NCI-H446 (cell line): ENCODE measurements around the gene PSORS1C2.
A peak's percentile ranks its signal among the peaks of the same experiment; 100 is the strongest.
"Not testable (repeated sequence)": the region's sequence is repeated elsewhere in the genome, so short reads cannot be mapped to it uniquely, and the experiment has no call there.

Experiments
- DNase-seq, 2 experiments: peaks; one replicate each; lab custom pipeline; 2025; lab: John Stamatoyannopoulos, UW

PSORS1C2 gene

GRCh38 chr6:31165986-31166385 is 27.1 kb upstream of the PSORS1C2 start:
- DNase-seq: no peak

GRCh38 chr6:31165064-31165832 is 26.4 kb upstream of the PSORS1C2 start:
- DNase-seq: not testable (repeated sequence)

- not testable (repeated sequence) for DNase-seq
Observed at GRCh38 chr6:31164475-31165063, 25.7 kb upstream of the PSORS1C2 start.

GRCh38 chr6:31163922-31164321 is 25.1 kb upstream of the PSORS1C2 start:
- no peak for DNase-seq

- no peak for DNase-seq
Observed at GRCh38 chr6:31162463-31163165, 23.7 kb upstream of the PSORS1C2 start.

- DNase-seq: no peak
Observed at GRCh38 chr6:31161216-31162126, 22.6 kb upstream of the PSORS1C2 start.

GRCh38 chr6:31158863-31159855 is 20.3 kb upstream of the PSORS1C2 start:
- no peak for DNase-seq

- DNase-seq: peak; percentile 99
Observed at GRCh38 chr6:31158140-31158862, 19.4 kb upstream of the PSORS1C2 start, which contains the start of gene TCF19. Gene TCF19, plus strand, starts transcription at chr6:31158589. Its CDS starts 881 bp downstream, at chr6:31159470.

- DNase-seq: no peak
Observed at GRCh38 chr6:31157513-31158139, 18.8 kb upstream of the PSORS1C2 start, which contains the start of gene CCHCR1. Gene CCHCR1, minus strand, starts transcription at chr6:31157802. Its CDS starts 202 bp downstream, at chr6:31157600.

- no peak for DNase-seq
Observed at GRCh38 chr6:31156641-31157040, 17.8 kb upstream of the PSORS1C2 start.

- DNase-seq: no peak
Observed at GRCh38 chr6:31154436-31154835, 15.6 kb upstream of the PSORS1C2 start.

GRCh38 chr6:31152781-31153180 is 13.9 kb upstream of the PSORS1C2 start:
- no peak for DNase-seq

GRCh38 chr6:31149827-31150447 is 11.1 kb upstream of the PSORS1C2 start:
- DNase-seq: no peak

GRCh38 chr6:31145386-31145785 is 6.5 kb upstream of the PSORS1C2 start:
- no peak for DNase-seq

GRCh38 chr6:31144970-31145340 is 6.1 kb upstream of the PSORS1C2 start:
- no peak for DNase-seq

- no peak for DNase-seq
Observed at GRCh38 chr6:31144296-31144969, 5.6 kb upstream of the PSORS1C2 start.

GRCh38 chr6:31143148-31143547 is 4.3 kb upstream of the PSORS1C2 start:
- no peak for DNase-seq

- DNase-seq: no peak
Observed at GRCh38 chr6:31142361-31142761, 3.5 kb upstream of the PSORS1C2 start.
